Activated effector memory CD4-positive, alpha-beta T cell treated with Interleukin-2 at 50 U/mL for 16 hours (primary cell): ENCODE measurements around the gene DUSP23.
A peak's percentile ranks its signal among the peaks of the same experiment; 100 is the strongest.

ENCODE experiments used
- DNase-seq: peaks from one replicate; pipeline ENCODE4 v3.0.0-alpha.2; 2020

The DUSP23 gene

GRCh38 chr1:159780583-159781582 is at the start of gene DUSP23:
Gene DUSP23 (plus strand): TSS chr1:159780962. CDS start chr1:159781101, 139 bp downstream.
- DNase-seq, result peak; percentile 98

- no peak for DNase-seq
These were observed 43.4 kb upstream of the DUSP23 start for GRCh38 chr1:159737238-159737916.

- DNase-seq, result no peak
These were observed 36.9 kb upstream of the DUSP23 start for GRCh38 chr1:159743651-159744410.

GRCh38 chr1:159746666-159747065 is 34.1 kb upstream of the DUSP23 start:
- DNase-seq, result no peak

- no peak for DNase-seq
These were observed 32.4 kb upstream of the DUSP23 start for GRCh38 chr1:159748370-159748769.

DNA sequence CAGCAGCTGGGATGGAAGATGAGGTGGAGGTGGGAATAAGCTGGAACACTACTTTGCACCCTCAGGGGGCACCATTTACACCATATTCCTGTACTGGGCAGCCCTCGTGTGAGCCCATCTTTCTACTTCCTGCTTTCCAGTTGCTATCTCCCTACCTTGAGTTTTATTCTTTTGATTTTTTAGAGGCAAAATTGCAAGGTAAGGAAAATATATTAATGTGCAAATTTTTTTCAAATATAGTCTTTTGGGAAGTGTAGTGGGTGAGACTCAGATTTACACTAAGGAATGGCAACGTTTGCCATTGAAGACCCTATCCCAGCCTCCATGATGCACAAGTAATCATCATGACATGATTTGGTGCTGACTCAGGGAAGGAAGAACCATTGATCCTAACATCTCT is 31.1 kb upstream of the DUSP23 start:
- no peak for DNase-seq

GRCh38 chr1:159750621-159751020 is 30.1 kb upstream of the DUSP23 start:
- no peak for DNase-seq

- DNase-seq, result no peak
These were observed 29.7 kb upstream of the DUSP23 start for GRCh38 chr1:159751031-159751430.

DNA sequence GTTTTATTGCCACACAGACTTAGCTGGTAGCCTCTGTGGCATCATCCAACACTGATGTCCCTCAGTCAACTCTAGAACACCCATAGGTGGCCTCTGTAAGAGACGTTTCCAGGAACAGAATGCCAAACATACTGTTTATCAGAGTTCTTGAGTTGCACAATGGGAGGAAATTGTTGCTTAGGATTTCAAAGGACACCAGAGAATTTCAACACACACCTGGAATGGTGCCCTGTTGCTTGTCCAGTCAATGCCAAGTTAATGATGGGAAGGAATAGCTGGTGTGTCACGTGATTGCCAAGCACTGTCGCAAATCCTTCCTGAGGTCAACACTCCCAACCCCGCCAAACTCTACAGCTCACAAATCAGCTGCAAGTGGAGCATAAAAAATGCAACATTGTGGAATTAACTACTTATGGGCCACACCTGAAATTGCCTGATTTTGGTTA is 28.6 kb upstream of the DUSP23 start:
- DNase-seq, result no peak

GRCh38 chr1:159753386-159753785 is 27.4 kb upstream of the DUSP23 start:
- DNase-seq, result no peak

GRCh38 chr1:159755451-159756007 is 25.2 kb upstream of the DUSP23 start:
- no peak for DNase-seq

DNA sequence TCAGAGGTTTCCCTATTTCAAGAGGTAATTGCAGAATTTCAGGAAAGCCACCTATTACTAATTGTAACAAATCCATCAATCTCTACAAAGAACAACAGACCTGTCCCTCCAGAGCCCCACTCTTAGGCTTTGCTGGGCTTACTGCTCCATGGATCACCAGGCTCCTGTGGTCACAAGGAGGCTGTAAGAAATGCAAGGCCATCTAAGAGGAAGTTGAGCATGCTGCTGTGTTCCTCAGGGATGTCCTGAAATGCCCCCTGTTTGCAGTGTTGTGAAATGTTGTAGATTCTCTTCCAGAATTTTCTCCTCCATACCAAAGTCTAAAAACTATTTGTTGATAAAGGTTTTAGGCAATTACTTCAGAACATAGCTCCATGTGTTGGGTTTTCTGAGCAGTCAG is 24.4 kb upstream of the DUSP23 start:
- no peak for DNase-seq

DNA sequence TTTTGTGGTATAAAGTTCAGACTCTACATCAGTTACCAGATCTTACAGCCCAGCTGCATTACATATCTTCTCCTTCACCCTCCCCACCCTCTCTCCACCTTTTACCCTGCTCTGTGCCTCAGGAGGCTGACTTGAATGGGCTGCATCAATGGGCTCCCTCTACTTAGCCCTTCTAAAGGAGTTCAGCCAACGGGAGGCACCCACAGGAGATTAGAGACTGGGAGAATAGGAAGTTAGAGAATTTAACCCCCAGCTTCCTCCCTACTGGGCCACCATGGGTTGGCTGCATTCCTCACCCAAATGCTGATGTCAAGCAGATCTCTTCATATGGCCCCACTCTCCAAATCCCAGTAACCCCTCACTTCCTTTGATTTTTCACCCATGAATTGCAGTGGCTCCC is 17.1 kb upstream of the DUSP23 start:
- no peak for DNase-seq

DNA sequence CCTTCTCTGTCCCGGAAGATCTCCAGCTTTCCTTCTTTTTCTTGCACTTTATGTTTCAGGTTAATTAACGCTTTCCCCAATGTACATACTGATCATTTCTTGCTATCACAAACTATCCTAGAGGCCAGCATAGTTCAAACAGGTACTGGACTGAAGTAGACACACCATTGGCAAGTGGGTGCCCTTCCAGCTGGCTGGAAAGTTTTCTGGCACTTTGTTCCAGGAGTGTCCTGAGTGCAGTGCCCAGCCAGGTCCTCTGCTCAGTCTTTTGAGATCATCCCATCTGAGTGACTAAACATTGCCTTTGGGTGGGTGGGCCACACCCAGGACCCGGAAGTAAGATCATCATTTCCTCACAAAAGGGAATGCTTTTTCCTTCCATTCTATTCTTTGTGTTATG is 15.0 kb upstream of the DUSP23 start:
- no peak for DNase-seq

- DNase-seq, result no peak
These were observed 9.5 kb upstream of the DUSP23 start for GRCh38 chr1:159771127-159771895.

GRCh38 chr1:159774465-159774864 is 6.3 kb upstream of the DUSP23 start:
- DNase-seq, result no peak

DNA sequence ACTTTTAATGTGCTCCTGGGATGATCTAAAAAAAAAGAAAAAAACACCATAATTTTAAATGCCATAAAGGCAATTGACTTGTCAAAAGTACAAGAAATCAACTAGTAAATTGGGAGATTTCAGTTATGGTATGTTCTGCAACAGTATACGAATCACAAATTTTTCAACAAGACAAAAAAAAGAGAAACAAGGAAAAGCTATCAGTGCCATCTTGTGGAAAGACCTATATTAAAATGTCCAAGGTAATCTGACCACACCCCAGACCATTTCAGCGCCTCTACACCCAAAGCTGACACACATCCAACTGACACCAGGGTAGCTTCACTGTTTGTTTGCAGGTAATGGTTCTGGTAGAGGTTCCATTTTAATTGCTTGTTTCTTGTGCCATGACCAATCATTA is 5.0 kb upstream of the DUSP23 start:
- DNase-seq, result no peak

GRCh38 chr1:159778266-159778665 is 2.5 kb upstream of the DUSP23 start:
- DNase-seq, result no peak

DNA sequence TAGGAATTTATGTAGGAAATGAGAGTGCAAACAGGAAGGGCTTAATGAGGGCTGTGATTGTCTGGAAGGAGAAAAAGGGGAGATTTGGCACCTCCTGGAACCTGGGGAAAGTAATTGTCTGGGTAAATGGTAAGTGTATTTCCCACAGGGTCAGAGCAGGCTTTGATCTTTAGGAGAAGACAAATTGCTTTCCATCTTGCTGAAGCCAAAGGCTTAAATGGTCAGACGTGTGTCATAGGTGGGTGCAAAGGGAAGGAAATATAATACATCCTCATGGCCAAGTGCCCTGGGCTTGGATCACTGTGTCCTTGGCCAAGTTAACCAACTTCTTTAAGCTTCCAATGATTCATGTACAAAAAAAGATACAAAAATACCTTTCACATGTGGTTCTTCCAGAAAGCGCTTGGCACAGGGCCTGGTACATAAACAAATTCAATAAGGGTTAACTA is 1.3 kb upstream of the DUSP23 start:
- DNase-seq, result no peak

- no peak for DNase-seq
These were observed 1.2 kb downstream of the DUSP23 start for GRCh38 chr1:159781992-159782391.

- DNase-seq, result no peak
These were observed 3.0 kb downstream of the DUSP23 start for GRCh38 chr1:159783724-159784123.

DNA sequence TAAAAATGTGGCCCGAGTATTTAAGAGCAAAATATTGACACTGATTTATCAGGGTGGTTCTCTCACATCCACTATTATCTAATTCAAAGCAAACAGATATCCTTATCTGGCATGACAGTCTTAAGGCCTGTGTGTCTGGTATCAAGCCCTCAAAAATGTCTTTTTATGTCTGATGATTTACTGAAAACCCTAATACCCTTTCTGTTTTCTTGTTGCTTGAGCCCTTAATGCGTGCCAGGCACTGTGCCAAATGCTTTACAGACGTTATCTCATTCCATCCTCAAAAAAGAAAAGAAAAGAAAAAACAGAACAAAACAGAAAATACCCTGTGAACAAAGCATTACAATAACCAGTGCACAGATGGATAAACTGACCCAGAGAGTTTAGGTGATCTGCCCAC is 5.7 kb downstream of the DUSP23 start:
- no peak for DNase-seq
